ENCODE data around the gene S100A12. TPM values are rescaled to one million over a fixed set of nuclear protein-coding genes. Genes with fewer than 3 reads are reported as not detected.

S100A12 gene
- polyA plus RNA-seq, 3 donors: 1,275 to 2,834 (median 2,543) TPM

DNA sequence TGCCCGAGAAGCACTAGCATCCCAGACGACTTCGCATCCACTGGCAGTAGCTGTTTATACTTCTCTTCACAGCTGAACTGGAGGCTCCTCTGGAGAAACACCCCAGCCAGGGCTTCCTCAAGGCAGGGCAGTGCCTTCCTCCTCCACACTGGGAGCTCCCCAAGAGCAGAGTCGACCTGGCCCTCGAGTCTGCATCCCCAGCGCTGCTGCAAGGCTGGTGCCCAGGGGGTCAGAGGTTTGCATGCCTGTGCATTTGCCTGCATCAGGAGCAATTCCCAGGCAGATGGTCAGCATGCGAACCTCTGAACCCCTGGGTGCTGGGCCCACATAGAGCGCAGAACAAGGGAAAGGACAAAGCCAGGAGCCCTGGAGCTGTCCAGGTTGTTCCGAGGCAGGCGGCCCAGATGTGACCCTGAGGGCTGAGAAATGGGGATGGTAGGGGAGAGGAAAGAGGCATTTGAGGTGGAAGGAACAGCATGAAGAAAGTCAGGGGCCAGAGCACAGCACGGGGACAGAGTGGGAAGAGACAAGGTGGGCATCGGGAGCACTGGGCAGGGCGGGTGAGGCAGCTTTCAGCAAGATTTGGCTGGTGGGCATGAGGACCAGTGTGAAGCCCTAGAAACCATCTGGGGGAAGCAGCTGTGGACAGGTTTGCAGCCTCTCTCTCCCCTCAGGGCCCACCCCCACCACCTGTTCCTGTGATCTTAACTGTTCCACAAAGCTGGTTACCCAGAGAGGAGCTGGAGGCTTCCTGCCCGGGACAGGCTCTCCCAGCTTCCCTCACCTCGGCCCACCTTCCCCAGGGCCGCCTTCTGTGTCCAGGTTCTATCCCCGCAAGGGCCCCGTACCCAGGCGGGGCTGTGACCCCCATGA, 21.9 kb upstream of the S100A12 start:
- no peak overlapping the region for H3K4me2 ChIP-seq (replicated peaks; ENCODE audit: extremely low read depth, low read length, poor library complexity, severe bottlenecking)
- WGBS (ENCODE audit: insufficient coverage): 95% methylated on average over 16 of the region's 19 CpGs
- no peaks in the 10 kb centered on the region for H3K27me3 ChIP-seq (ENCODE audit: control insufficient read depth in 2 of 2, insufficient read depth in 2 of 2, low read length in 2 of 2)
- Mint-ChIP-seq H3K4me1 (peaks cover 82% of the 10 kb centered on the region), H3K36me3 (peaks cover 0 to 3% of the 10 kb centered on the region in 2 donors), H3K9me3 (no peaks in the 10 kb centered on the region), H3K27me3 (ENCODE audit: low read depth in 3 of 3) (peaks cover 1 to 5% (median 4%) of the 10 kb centered on the region in 3 donors), H3K27ac (no peak overlapping the region), H3K4me3 (peak overlapping the region in 1 of 2 donors; percentile 49)
- peaks cover 10% of the 10 kb centered on the region for H3K79me2 ChIP-seq (ENCODE audit: insufficient read depth, low read length)
- H3K9ac ChIP-seq (ENCODE audit: insufficient read depth, low read length, poor library complexity, severe bottlenecking): no peak overlapping the region
- H2AFZ ChIP-seq (ENCODE audit: insufficient read depth, low read depth, low read length, poor library complexity, severe bottlenecking): no peak overlapping the region
- TF ChIP-seq CTCF (IDR thresholded peaks at IDR 0.05): no peak
- H3K9me3 ChIP-seq (replicated peaks in 1 of 2; ENCODE audit: control insufficient read depth in 1 of 2, insufficient read depth in 1 of 2, low read length in 2 of 2): no peaks in the 10 kb centered on the region
- no peaks in the 10 kb centered on the region for H4K20me1 ChIP-seq (ENCODE audit: insufficient read depth, low read length)
- intact Hi-C loops (cut with micrococcal nuclease): no loop called here
- no peak for DNase-seq
- no peak overlapping the region for H3K4me3 ChIP-seq (replicated peaks in 1 of 3; ENCODE audit: low read depth in 2 of 3, low read length in 3 of 3)
- H3K4me1 ChIP-seq (ENCODE audit: control insufficient read depth in 1 of 2, insufficient read depth in 2 of 2, low read length in 2 of 2): peaks cover 70 to 85% of the 10 kb centered on the region in 2 donors
- H3K36me3 ChIP-seq (replicated peaks in 1 of 2; ENCODE audit: control insufficient read depth in 1 of 2, insufficient read depth in 2 of 2, low read length in 2 of 2): no peaks in the 10 kb centered on the region
- H3K27ac ChIP-seq (ENCODE audit: low read depth in 1 of 2, low read length in 2 of 2): no peak overlapping the region

DNA sequence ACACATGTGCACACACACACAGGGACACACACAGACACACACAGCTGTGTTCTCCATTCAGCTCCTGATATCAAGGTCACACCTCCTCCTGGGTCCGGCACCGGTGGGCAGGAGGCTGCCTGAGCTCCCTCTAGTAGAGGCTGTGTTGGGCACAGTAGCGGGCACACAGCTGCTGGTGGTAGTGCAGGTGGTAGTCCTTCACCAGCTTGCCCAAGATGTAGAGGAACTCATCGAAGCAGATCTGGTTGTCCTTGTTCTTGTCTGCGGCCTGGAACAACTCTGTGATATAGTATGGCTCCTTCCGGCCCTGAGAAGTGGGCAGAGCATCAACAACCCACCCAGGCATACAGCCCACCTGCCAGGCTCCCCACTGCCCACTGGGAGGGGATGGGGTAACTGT, 21.0 kb upstream of the S100A12 start:
- Mint-ChIP-seq H3K27ac (peak overlapping the region in 2 of 7 donors; percentile 27 to 39), H3K9me3 (no peaks in the 10 kb centered on the region), H3K4me1 (peaks cover 83% of the 10 kb centered on the region), H3K36me3 (peaks cover 0 to 3% of the 10 kb centered on the region in 2 donors), H3K27me3 (ENCODE audit: low read depth in 3 of 3) (peaks cover 1 to 5% (median 4%) of the 10 kb centered on the region in 3 donors), H3K4me3 (no peak overlapping the region)
- H3K36me3 ChIP-seq (replicated peaks in 1 of 2; ENCODE audit: control insufficient read depth in 1 of 2, insufficient read depth in 2 of 2, low read length in 2 of 2): no peaks in the 10 kb centered on the region
- 100% methylated on average over 1 of the region's 6 CpGs for WGBS (ENCODE audit: insufficient coverage)
- TF ChIP-seq CTCF (IDR thresholded peaks at IDR 0.05): no peak
- H3K9me3 ChIP-seq (replicated peaks in 1 of 2; ENCODE audit: control insufficient read depth in 1 of 2, insufficient read depth in 1 of 2, low read length in 2 of 2): no peaks in the 10 kb centered on the region
- no peak overlapping the region for H3K27ac ChIP-seq (ENCODE audit: low read depth in 1 of 2, low read length in 2 of 2)
- H3K27me3 ChIP-seq (ENCODE audit: control insufficient read depth in 2 of 2, insufficient read depth in 2 of 2, low read length in 2 of 2): no peaks in the 10 kb centered on the region
- peaks cover 18% of the 10 kb centered on the region for H3K79me2 ChIP-seq (ENCODE audit: insufficient read depth, low read length)
- DNase-seq: no peak
- H3K4me1 ChIP-seq (ENCODE audit: control insufficient read depth in 1 of 2, insufficient read depth in 2 of 2, low read length in 2 of 2): peaks cover 72 to 86% of the 10 kb centered on the region in 2 donors
- no peak overlapping the region for H3K9ac ChIP-seq (ENCODE audit: insufficient read depth, low read length, poor library complexity, severe bottlenecking)
- no peak overlapping the region for H3K4me2 ChIP-seq (replicated peaks; ENCODE audit: extremely low read depth, low read length, poor library complexity, severe bottlenecking)
- H2AFZ ChIP-seq (ENCODE audit: insufficient read depth, low read depth, low read length, poor library complexity, severe bottlenecking): no peak overlapping the region
- H3K4me3 ChIP-seq (replicated peaks in 1 of 3; ENCODE audit: low read depth in 2 of 3, low read length in 3 of 3): no peak overlapping the region
- intact Hi-C loops (cut with micrococcal nuclease): no loop called here
- H4K20me1 ChIP-seq (ENCODE audit: insufficient read depth, low read length): no peaks in the 10 kb centered on the region
